ENCODE measurements around the gene ACSF3. TPM values are rescaled to one million over a fixed set of nuclear protein-coding genes. Genes with fewer than 3 reads are reported as not detected.

Gene ACSF3
- total and polyA plus RNA-seq, 3 experiments from 2014 or later: 35.5 to 43.9 (median 43.6) TPM

GRCh38 chr16:89102481-89103073, 8.9 kb downstream of the ACSF3 start:
- H3K36me3 Mint-ChIP-seq: peaks cover 7 to 87% (median 11%) of the 10 kb centered on the region in 3 donors
- CTCF ChIA-PET: no interaction called here
- POLR2A ChIA-PET: interaction anchor here (0.5 kb wide), 1 partner anchor 288 kb away, joined by 5 read pairs; no protein-coding TSS in a partner anchor
- H3K27me3 Mint-ChIP-seq: no peaks in the 10 kb centered on the region
- Histone ChIP-seq H3K36me3 (ENCODE audit: insufficient read depth, low read length) (peaks cover 44% of the 10 kb centered on the region), H3K4me1 (ENCODE audit: insufficient read depth, low read length) (peaks cover 37% of the 10 kb centered on the region), H3K27ac (ENCODE audit: low read depth, low read length) (no peak overlapping the region), H3K4me3 (ENCODE audit: low read length) (no peak overlapping the region), H3K27me3 (ENCODE audit: insufficient read depth, low read length, poor library complexity, severe bottlenecking) (no peaks in the 10 kb centered on the region), H3K9me3 (ENCODE audit: low read length) (no peaks in the 10 kb centered on the region)
- peaks cover 27 to 35% (median 33%) of the 10 kb centered on the region in 3 donors for H3K4me1 Mint-ChIP-seq
- peak overlapping the region in 2 of 8 donors; percentile 71 to 93 for H3K27ac Mint-ChIP-seq
- H3K9me3 Mint-ChIP-seq: no peaks in the 10 kb centered on the region
- no peak for DNase-seq
- H3K4me3 Mint-ChIP-seq: peak overlapping the region in 1 of 7 donors; percentile 36

- no peak overlapping the region for H3K27ac ChIP-seq (ENCODE audit: low read depth, low read length)
- Mint-ChIP-seq H3K4me3 (no peak overlapping the region), H3K36me3 (peaks cover 8 to 90% (median 14%) of the 10 kb centered on the region in 3 donors), H3K4me1 (peaks cover 22 to 29% (median 27%) of the 10 kb centered on the region in 3 donors), H3K27me3 (no peaks in the 10 kb centered on the region), H3K27ac (peak overlapping the region in 3 of 8 donors; percentile 60 to 83 (median 71)), H3K9me3 (no peaks in the 10 kb centered on the region)
- CTCF ChIA-PET: no interaction called here
- H3K27me3 ChIP-seq (ENCODE audit: insufficient read depth, low read length, poor library complexity, severe bottlenecking): no peaks in the 10 kb centered on the region
- peaks cover 47% of the 10 kb centered on the region for H3K36me3 ChIP-seq (ENCODE audit: insufficient read depth, low read length)
- POLR2A ChIA-PET: no interaction called here
- DNase-seq: no peak
- H3K9me3 ChIP-seq (ENCODE audit: low read length): no peaks in the 10 kb centered on the region
- H3K4me3 ChIP-seq (ENCODE audit: low read length): no peak overlapping the region
- peaks cover 31% of the 10 kb centered on the region for H3K4me1 ChIP-seq (ENCODE audit: insufficient read depth, low read length)
Measured at GRCh38 chr16:89103156-89103555, 9.5 kb downstream of the ACSF3 start.

GRCh38 chr16:89103781-89104180, 10.1 kb downstream of the ACSF3 start:
- H3K9me3 ChIP-seq (ENCODE audit: low read length): no peaks in the 10 kb centered on the region
- H3K27me3 Mint-ChIP-seq: no peaks in the 10 kb centered on the region
- H3K27ac ChIP-seq (ENCODE audit: low read depth, low read length): no peak overlapping the region
- H3K27me3 ChIP-seq (ENCODE audit: insufficient read depth, low read length, poor library complexity, severe bottlenecking): no peaks in the 10 kb centered on the region
- peaks cover 25% of the 10 kb centered on the region for H3K4me1 ChIP-seq (ENCODE audit: insufficient read depth, low read length)
- no peak overlapping the region for H3K4me3 ChIP-seq (ENCODE audit: low read length)
- peaks cover 20 to 23% (median 21%) of the 10 kb centered on the region in 3 donors for H3K4me1 Mint-ChIP-seq
- H3K9me3 Mint-ChIP-seq: no peaks in the 10 kb centered on the region
- H3K27ac Mint-ChIP-seq: peak overlapping the region in 2 of 8 donors; percentile 29 to 69
- DNase-seq: no peak
- peaks cover 8 to 93% (median 18%) of the 10 kb centered on the region in 3 donors for H3K36me3 Mint-ChIP-seq
- CTCF ChIA-PET: no interaction called here
- POLR2A ChIA-PET: no interaction called here
- peaks cover 47% of the 10 kb centered on the region for H3K36me3 ChIP-seq (ENCODE audit: insufficient read depth, low read length)
- H3K4me3 Mint-ChIP-seq: no peak overlapping the region

DNA sequence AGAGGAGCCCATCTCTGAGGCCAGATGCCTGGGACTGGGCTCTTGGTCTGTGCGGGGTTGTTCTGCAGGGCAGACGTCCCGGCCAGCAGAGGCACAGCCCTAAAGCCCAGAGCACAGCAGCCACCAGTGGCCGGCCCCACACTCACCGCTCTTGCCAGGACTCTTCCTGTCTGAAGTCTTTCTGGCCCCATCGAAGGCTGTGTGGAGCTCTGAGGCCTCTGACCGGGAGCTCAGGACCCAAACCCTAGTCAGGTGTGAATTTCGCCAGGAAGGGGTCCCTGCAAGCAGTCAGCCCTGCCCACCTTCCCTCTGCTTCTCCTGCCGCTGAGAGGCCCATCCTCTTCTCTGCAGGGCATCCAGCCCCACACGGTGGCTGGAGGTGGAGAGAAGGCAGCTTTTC, 10.7 kb downstream of the ACSF3 start:
- Histone ChIP-seq H3K4me3 (ENCODE audit: low read length) (no peak overlapping the region), H3K27ac (ENCODE audit: low read depth, low read length) (no peak overlapping the region), H3K9me3 (ENCODE audit: low read length) (no peaks in the 10 kb centered on the region), H3K4me1 (ENCODE audit: insufficient read depth, low read length) (peaks cover 20% of the 10 kb centered on the region), H3K27me3 (ENCODE audit: insufficient read depth, low read length, poor library complexity, severe bottlenecking) (no peaks in the 10 kb centered on the region), H3K36me3 (ENCODE audit: insufficient read depth, low read length) (peaks cover 47% of the 10 kb centered on the region)
- no peak overlapping the region for H3K4me3 Mint-ChIP-seq
- H3K4me1 Mint-ChIP-seq: peaks cover 16 to 20% (median 20%) of the 10 kb centered on the region in 3 donors
- H3K27me3 Mint-ChIP-seq: no peaks in the 10 kb centered on the region
- CTCF ChIA-PET: no interaction called here
- H3K36me3 Mint-ChIP-seq: peaks cover 8 to 92% (median 18%) of the 10 kb centered on the region in 3 donors
- H3K27ac Mint-ChIP-seq: peak overlapping the region in 2 of 8 donors; percentile 36 to 91
- no peaks in the 10 kb centered on the region for H3K9me3 Mint-ChIP-seq
- POLR2A ChIA-PET: no interaction called here
- no peak for DNase-seq

DNA sequence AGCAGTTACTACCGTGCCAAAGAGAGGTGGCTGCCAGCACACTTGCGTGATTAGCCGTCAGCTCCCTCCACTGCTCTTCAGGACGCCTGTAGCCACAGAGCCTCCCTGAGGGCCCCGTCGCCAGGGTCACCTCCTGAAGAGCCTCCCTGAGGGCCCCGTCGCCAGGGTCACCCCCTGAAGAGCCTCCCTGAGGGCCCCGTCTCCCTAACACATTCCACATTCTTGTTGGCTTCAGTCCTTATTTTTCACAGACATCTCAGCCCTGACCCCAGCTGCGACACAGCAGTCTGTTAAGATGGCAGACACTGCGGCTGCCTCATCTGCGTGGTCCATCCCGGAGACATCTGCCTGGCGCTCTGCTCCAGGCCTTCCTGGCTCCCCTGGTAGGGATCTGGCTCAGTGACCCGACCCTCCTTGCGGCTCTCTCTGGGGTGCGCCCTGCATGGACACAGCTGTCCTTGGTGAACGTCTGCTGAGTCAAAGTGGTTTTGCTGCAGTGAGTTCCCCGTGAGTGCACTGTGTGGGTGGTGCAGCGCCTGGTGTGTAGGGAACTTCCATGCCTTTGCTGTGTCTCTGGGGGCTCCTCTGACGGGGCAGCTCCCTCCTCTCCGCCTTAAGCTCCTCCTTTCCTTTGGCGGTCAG, 11.4 kb downstream of the ACSF3 start:
- CTCF ChIA-PET: no interaction called here
- Mint-ChIP-seq H3K9me3 (no peaks in the 10 kb centered on the region), H3K4me1 (peaks cover 12 to 14% (median 14%) of the 10 kb centered on the region in 3 donors), H3K4me3 (no peak overlapping the region), H3K27me3 (no peaks in the 10 kb centered on the region), H3K36me3 (peaks cover 8 to 88% (median 18%) of the 10 kb centered on the region in 3 donors), H3K27ac (peak overlapping the region in 1 of 8 donors; percentile 30)
- Histone ChIP-seq H3K9me3 (ENCODE audit: low read length) (no peaks in the 10 kb centered on the region), H3K36me3 (ENCODE audit: insufficient read depth, low read length) (peaks cover 47% of the 10 kb centered on the region), H3K4me3 (ENCODE audit: low read length) (no peak overlapping the region), H3K27ac (ENCODE audit: low read depth, low read length) (no peak overlapping the region), H3K4me1 (ENCODE audit: insufficient read depth, low read length) (peaks cover 12% of the 10 kb centered on the region), H3K27me3 (ENCODE audit: insufficient read depth, low read length, poor library complexity, severe bottlenecking) (no peaks in the 10 kb centered on the region)
- DNase-seq: no peak
- POLR2A ChIA-PET: no interaction called here

DNA sequence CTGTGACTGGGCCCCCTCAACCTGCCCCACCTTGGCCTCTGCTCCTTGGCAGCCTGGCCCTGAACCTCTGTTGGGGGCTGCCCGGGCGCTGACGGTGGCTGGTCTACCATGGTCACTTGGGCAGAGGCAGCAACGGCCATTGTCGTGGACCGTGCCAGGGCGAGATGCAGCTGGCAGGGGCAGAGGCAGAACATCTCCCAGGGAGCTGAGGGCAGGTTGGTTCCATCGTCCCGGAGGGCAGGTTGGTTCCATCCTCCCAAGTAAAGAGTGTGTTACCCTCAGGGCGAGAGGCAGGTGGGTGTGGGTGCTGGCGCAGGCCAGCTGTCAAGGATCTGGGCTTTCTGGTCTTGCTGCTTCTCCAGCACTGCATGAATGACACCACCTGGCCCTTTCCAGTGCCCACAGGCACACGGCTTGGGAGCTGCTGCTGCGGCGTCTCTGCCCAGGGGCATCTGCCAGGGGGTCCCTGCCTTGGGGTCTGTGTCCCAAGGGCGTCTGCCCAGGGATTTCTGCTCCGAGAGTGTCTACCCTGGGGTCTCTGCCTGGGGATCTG, 12.0 kb downstream of the ACSF3 start:
- DNase-seq: peak in 1 of 5 donors; percentile 24
- H3K27ac Mint-ChIP-seq: peak overlapping the region in 1 of 8 donors; percentile 33
- ChIA-PET CTCF (no interaction called here), POLR2A (no interaction called here)
- H3K27ac ChIP-seq (ENCODE audit: low read depth, low read length): no peak overlapping the region
- H3K4me3 Mint-ChIP-seq: no peak overlapping the region
- no peaks in the 10 kb centered on the region for H3K9me3 Mint-ChIP-seq
- peaks cover 9% of the 10 kb centered on the region for H3K4me1 ChIP-seq (ENCODE audit: insufficient read depth, low read length)
- H3K36me3 ChIP-seq (ENCODE audit: insufficient read depth, low read length): peaks cover 47% of the 10 kb centered on the region
- no peaks in the 10 kb centered on the region for H3K27me3 Mint-ChIP-seq
- peaks cover 9 to 12% (median 10%) of the 10 kb centered on the region in 3 donors for H3K4me1 Mint-ChIP-seq
- no peaks in the 10 kb centered on the region for H3K9me3 ChIP-seq (ENCODE audit: low read length)
- no peak overlapping the region for H3K4me3 ChIP-seq (ENCODE audit: low read length)
- H3K27me3 ChIP-seq (ENCODE audit: insufficient read depth, low read length, poor library complexity, severe bottlenecking): no peaks in the 10 kb centered on the region
- H3K36me3 Mint-ChIP-seq: peaks cover 8 to 82% (median 18%) of the 10 kb centered on the region in 3 donors

- ChIA-PET POLR2A (no interaction called here), CTCF (no interaction called here)
- no peak for DNase-seq
- Mint-ChIP-seq H3K4me1 (peaks cover 5 to 12% (median 7%) of the 10 kb centered on the region in 3 donors), H3K27me3 (no peaks in the 10 kb centered on the region), H3K36me3 (peaks cover 8 to 73% (median 18%) of the 10 kb centered on the region in 3 donors), H3K27ac (no peak overlapping the region), H3K4me3 (no peak overlapping the region), H3K9me3 (no peaks in the 10 kb centered on the region)
- Histone ChIP-seq H3K27me3 (ENCODE audit: insufficient read depth, low read length, poor library complexity, severe bottlenecking) (no peaks in the 10 kb centered on the region), H3K36me3 (ENCODE audit: insufficient read depth, low read length) (peaks cover 43% of the 10 kb centered on the region), H3K4me3 (ENCODE audit: low read length) (no peak overlapping the region), H3K9me3 (ENCODE audit: low read length) (no peaks in the 10 kb centered on the region), H3K4me1 (ENCODE audit: insufficient read depth, low read length) (peaks cover 4% of the 10 kb centered on the region), H3K27ac (ENCODE audit: low read depth, low read length) (no peak overlapping the region)
Measured at GRCh38 chr16:89106533-89107202, 13.0 kb downstream of the ACSF3 start.

DNA sequence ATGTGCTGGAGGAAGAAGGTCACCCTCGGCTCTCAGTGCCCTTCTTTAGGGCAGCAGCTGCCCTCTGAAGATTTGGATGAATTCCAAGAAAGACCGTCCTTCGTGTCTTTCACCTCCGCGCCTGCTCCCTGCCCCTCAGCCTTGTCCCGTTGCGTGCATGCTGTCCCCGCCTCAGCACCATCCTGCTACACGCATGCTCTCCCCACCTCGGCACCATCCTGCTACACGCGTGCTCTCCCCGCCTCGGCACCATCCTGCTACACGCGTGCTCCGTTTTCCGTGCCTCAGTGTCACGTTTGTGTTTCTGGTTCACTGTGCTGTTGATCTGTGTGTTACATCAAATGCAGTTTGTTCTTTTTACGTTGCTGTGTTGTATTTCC, 13.5 kb downstream of the ACSF3 start:
- peaks cover 8 to 67% (median 18%) of the 10 kb centered on the region in 3 donors for H3K36me3 Mint-ChIP-seq
- ChIA-PET CTCF (no interaction called here), POLR2A (no interaction called here)
- H3K27ac ChIP-seq (ENCODE audit: low read depth, low read length): no peak overlapping the region
- no peaks in the 10 kb centered on the region for H3K27me3 Mint-ChIP-seq
- H3K9me3 Mint-ChIP-seq: no peaks in the 10 kb centered on the region
- H3K27me3 ChIP-seq (ENCODE audit: insufficient read depth, low read length, poor library complexity, severe bottlenecking): no peaks in the 10 kb centered on the region
- H3K4me1 Mint-ChIP-seq: peaks cover 3 to 12% (median 7%) of the 10 kb centered on the region in 3 donors
- H3K36me3 ChIP-seq (ENCODE audit: insufficient read depth, low read length): peaks cover 43% of the 10 kb centered on the region
- no peak overlapping the region for H3K27ac Mint-ChIP-seq
- no peak overlapping the region for H3K4me3 Mint-ChIP-seq
- no peaks in the 10 kb centered on the region for H3K4me1 ChIP-seq (ENCODE audit: insufficient read depth, low read length)
- DNase-seq: no peak
- H3K4me3 ChIP-seq (ENCODE audit: low read length): no peak overlapping the region
- H3K9me3 ChIP-seq (ENCODE audit: low read length): no peaks in the 10 kb centered on the region
